Sigmoid colon (tissue), 7 donors: ENCODE data around the gene DRAM2. TPM values are rescaled to one million over a fixed set of nuclear protein-coding genes. Genes with fewer than 3 reads are reported as not detected.

ENCODE experiments used
- DNase-seq: peaks from one replicate; pipeline ENCODE4 v3.0.0-alpha.2; 2019
- H3K27ac ChIP-seq, 4 donors: fragments of 200-600 bp; sonication (generic); one replicate each; pipeline ENCODE4 v1.5.1; 2016 to 2019; ENCODE audit warnings: mild to moderate bottlenecking in 1 of 4
- H3K27me3 ChIP-seq, 3 donors: fragments of 200-600 bp; sonication (generic); one replicate each; pipeline ENCODE4 v1.5.1; 2019; ENCODE audit warnings: mild to moderate bottlenecking in 1 of 3
- H3K36me3 ChIP-seq, 4 donors: fragments of 200-600 bp; sonication (generic); one replicate each; pipeline ENCODE4 v1.5.1; 2016 to 2019
- H3K4me1 ChIP-seq, 4 donors: fragments of 200-600 bp; sonication (generic); one replicate each; pipeline ENCODE4 v1.5.1; 2017 to 2019
- H3K4me3 ChIP-seq, 4 donors: fragments of 200-600 bp; sonication (generic); one replicate each; pipeline ENCODE4 v1.5.1; 2017 to 2019; ENCODE audit warnings: mild to moderate bottlenecking in 2 of 4, moderate library complexity in 1 of 4
- H3K9me3 ChIP-seq, 4 donors: fragments of 200-600 bp in 3 of 4; sonication (generic) in 3 of 4; one replicate each; pipeline versions ENCODE4 v1.5.1 to v1.6.1; 2013 to 2019
- EP300 ChIP-seq, 4 donors: sonication (generic); formaldehyde crosslinking; IDR thresholded peaks; one replicate each; pipeline ENCODE4 v1.6.1; 2017; ENCODE audit warnings: antibody characterized with exemption in 4 of 4
- POLR2A ChIP-seq, 2 donors: fragments of 450-650 bp; IDR thresholded peaks; one replicate each; pipeline ENCODE4 v1.6.1; 2016; ENCODE audit warnings: antibody characterized with exemption in 2 of 2, mild to moderate bottlenecking in 2 of 2, moderate library complexity in 2 of 2
- POLR2AphosphoS5 ChIP-seq, 4 donors: sonication (generic); formaldehyde crosslinking; IDR thresholded peaks; one replicate each; pipeline ENCODE4 v1.6.1; 2017; ENCODE audit warnings: antibody characterized with exemption in 4 of 4
- WGBS, 2 donors: extraction: QIAGEN DNeasy Blood & Tissue Kit; methylation state at CpG; one replicate each; pipeline ENCODE4 v1.1.7; 2013; 5-methylcytosine and 5-hydroxymethylcytosine counted together
- intact Hi-C: fragments of 100-400 bp; cut with DNase I; formaldehyde crosslinking; loops from one replicate; pipeline ENCODE4 v1.15.1; 2023
- polyA plus RNA-seq, 3 donors: library from polyadenylated mRNA; stranded (reverse); fragments of 200-250 nt; gene quantifications; one replicate each; pipeline ENCODE4 v1.2.3, GENCODE V29; 2013
- total RNA-seq, 4 donors: library from RNA; depleted of rRNA; stranded (reverse); fragments of >200 nt; gene quantifications; one replicate each; pipeline ENCODE4 v1.1.0, GENCODE V29; 2016
- TF ChIP-seq, protein P1 (sequence below), 4 experiments: fragments of 450-650 bp in 3 of 4; fragments of 200-600 bp in 1 of 4; IDR thresholded peaks; one replicate each; pipeline ENCODE4 v1.5.1; 2016 to 2019; ENCODE audit warnings: antibody characterized with exemption in 4 of 4, mild to moderate bottlenecking in 3 of 4, moderate library complexity in 2 of 4
- donor health status: healthy with polysubstance abuse.
- donor health status: Bipolar disorder and iron deficiency.
- donor health status: healthy.

Gene DRAM2
- total and polyA plus RNA-seq, 7 donors = 27.0 to 69.6 (median 52.1) TPM

DNA sequence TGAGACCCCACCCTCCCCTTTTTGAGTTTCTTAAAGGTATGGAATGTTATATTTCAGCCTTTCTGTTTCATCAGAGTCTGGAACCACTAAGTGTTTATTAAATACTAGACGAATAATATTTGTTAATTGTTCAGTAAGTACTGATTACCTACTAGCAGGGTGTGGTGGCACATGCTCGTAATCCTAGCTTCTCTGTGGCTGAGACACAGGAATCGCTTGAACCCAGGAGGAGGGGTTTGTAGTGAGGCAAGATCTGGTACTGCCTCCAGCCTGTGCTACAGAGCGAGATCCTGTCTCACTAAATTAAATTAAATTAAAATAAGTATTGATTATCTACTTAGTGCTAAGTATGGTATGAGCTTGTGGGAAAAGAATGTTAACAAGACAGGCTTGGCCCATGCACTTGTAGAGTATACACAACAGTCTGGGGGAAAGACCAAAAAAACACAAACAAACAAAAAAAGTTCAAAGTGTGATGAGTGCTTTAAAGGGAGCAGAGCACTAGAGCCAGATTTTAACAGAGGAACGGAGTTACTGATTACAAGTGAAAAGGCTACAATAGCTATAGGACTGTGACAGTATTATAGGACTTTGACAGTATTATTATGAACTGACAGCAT, 2.6 kb upstream of the DRAM2 start:
- TF ChIP-seq POLR2A (IDR thresholded peaks at IDR 0.05) (no peak), EP300 (IDR thresholded peaks at IDR 0.05) (no peak), POLR2AphosphoS5 (IDR thresholded peaks at IDR 0.05) (no peak)
- TF ChIP-seq, protein P1, sequence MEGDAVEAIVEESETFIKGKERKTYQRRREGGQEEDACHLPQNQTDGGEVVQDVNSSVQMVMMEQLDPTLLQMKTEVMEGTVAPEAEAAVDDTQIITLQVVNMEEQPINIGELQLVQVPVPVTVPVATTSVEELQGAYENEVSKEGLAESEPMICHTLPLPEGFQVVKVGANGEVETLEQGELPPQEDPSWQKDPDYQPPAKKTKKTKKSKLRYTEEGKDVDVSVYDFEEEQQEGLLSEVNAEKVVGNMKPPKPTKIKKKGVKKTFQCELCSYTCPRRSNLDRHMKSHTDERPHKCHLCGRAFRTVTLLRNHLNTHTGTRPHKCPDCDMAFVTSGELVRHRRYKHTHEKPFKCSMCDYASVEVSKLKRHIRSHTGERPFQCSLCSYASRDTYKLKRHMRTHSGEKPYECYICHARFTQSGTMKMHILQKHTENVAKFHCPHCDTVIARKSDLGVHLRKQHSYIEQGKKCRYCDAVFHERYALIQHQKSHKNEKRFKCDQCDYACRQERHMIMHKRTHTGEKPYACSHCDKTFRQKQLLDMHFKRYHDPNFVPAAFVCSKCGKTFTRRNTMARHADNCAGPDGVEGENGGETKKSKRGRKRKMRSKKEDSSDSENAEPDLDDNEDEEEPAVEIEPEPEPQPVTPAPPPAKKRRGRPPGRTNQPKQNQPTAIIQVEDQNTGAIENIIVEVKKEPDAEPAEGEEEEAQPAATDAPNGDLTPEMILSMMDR (IDR thresholded peaks at IDR 0.05) = no peak
- no peak for DNase-seq
- Histone ChIP-seq H3K4me1 (peaks cover 0 to 40% (median 25%) of the 10 kb centered on the region in 4 donors), H3K36me3 (peaks cover 0 to under 1% (median 0%) of the 10 kb centered on the region in 4 donors), H3K9me3 (no peaks in the 10 kb centered on the region), H3K27ac (no peak overlapping the region), H3K4me3 (no peak overlapping the region), H3K27me3 (no peaks in the 10 kb centered on the region)
- intact Hi-C loops = loop anchor here (5.0 kb wide), 1 partner anchor 305 kb away; the partner anchor contains the start of genes ATP5PB and WDR77
- WGBS, 2 donors = 67 to 68% methylated on average over 5 of the region's 5 CpGs

- Histone ChIP-seq H3K36me3 (peaks cover 0 to 3% (median 0%) of the 10 kb centered on the region in 4 donors), H3K27me3 (no peaks in the 10 kb centered on the region), H3K4me3 (peak overlapping the region in 3 of 4 donors; percentile 81 to 94 (median 84)), H3K27ac (peak overlapping the region in 3 of 4 donors; percentile 90 to 98 (median 93)), H3K9me3 (no peaks in the 10 kb centered on the region), H3K4me1 (peaks cover 0 to 40% (median 25%) of the 10 kb centered on the region in 4 donors)
- no peak for DNase-seq
- WGBS, 2 donors = 37 to 39% methylated on average over 5 of the region's 5 CpGs
- intact Hi-C loops = loop anchor here (5.0 kb wide), 1 partner anchor 306 kb away; the partner anchor contains the start of genes ATP5PB and WDR77
- TF ChIP-seq POLR2AphosphoS5 (IDR thresholded peaks at IDR 0.05) (no peak), EP300 (IDR thresholded peaks at IDR 0.05) (no peak), POLR2A (IDR thresholded peaks at IDR 0.05) (no peak)
- TF ChIP-seq, protein P1 (IDR thresholded peaks at IDR 0.05) = no peak
These were observed 1.6 kb upstream of the DRAM2 start for GRCh38 chr1:111141245-111142220.

- intact Hi-C loops = loop anchor here (5.0 kb wide), 1 partner anchor 307 kb away; the partner anchor contains the start of genes ATP5PB and WDR77
- DNase-seq = no peak
- TF ChIP-seq, protein P1 (IDR thresholded peaks at IDR 0.05) = no peak
- TF ChIP-seq POLR2A (IDR thresholded peaks at IDR 0.05) (no peak), POLR2AphosphoS5 (IDR thresholded peaks at IDR 0.05) (no peak), EP300 (IDR thresholded peaks at IDR 0.05) (no peak)
- H3K27me3 ChIP-seq = no peaks in the 10 kb centered on the region
- 0 to 1% methylated on average over 9 of the region's 9 CpGs for WGBS, 2 donors
- peak overlapping the region; percentile 90 to 98 (median 94) for H3K27ac ChIP-seq
- peaks cover 0 to 12% (median 0%) of the 10 kb centered on the region in 4 donors for H3K36me3 ChIP-seq
- peaks cover 0 to 40% (median 25%) of the 10 kb centered on the region in 4 donors for H3K4me1 ChIP-seq
- H3K4me3 ChIP-seq = peak overlapping the region; percentile 81 to 99 (median 89)
- no peaks in the 10 kb centered on the region for H3K9me3 ChIP-seq
These were observed 731 bp upstream of the DRAM2 start for GRCh38 chr1:111140680-111140967.

DNA sequence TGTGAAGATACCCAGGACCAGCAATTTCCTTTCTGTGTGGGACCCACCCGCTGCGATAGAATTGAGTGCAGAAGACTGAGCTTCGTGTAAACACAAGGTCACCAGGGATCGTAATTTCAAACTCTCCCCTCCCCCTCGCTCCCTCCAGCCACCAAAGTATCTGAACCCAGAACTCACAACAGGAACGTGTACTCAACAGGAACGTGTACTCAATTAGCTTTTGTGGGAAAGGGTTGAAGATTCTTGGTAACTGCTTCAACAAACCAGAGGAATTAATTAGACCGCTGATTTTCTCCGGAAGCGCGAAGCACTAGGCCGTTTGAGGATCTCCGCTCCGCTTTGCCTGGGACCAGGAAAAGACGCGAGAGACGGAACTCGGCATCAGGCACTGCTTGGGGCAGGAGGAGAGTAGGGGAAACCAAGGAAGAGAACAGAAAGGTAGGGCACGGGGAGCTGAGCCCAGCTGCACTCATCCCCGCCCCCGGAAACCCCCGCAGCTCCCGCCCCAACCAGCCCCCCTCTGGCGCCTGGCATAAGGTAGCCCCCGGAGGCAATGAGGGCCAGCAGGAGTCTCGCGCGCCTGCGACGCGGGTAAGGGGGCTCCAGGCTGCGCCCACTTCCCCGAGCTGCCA, 453 bp downstream of the DRAM2 start:
- Histone ChIP-seq H3K27me3 (no peaks in the 10 kb centered on the region), H3K27ac (peak overlapping the region; percentile 90 to 98 (median 94)), H3K36me3 (peaks cover 0 to 21% (median 0%) of the 10 kb centered on the region in 4 donors), H3K4me1 (peaks cover 0 to 40% (median 25%) of the 10 kb centered on the region in 4 donors), H3K4me3 (peak overlapping the region; percentile 81 to 99 (median 89)), H3K9me3 (no peaks in the 10 kb centered on the region)
- no peak for DNase-seq
- TF ChIP-seq EP300 (IDR thresholded peaks at IDR 0.05) = no peak
- TF ChIP-seq POLR2AphosphoS5 (IDR thresholded peaks at IDR 0.05) = peak in 1 of 4 donors; percentile 13
- no peak for TF ChIP-seq POLR2A (IDR thresholded peaks at IDR 0.05)
- intact Hi-C loops = no loop called here
- WGBS, 2 donors = 0 to 1% methylated on average over 33 of the region's 33 CpGs
